ENCODE data around the gene MAML3. TPM values are rescaled to one million over a fixed set of nuclear protein-coding genes. Genes with fewer than 3 reads are reported as not detected.
"Not testable (repeated sequence)": the region's sequence is repeated elsewhere in the genome, so short reads cannot be mapped to it uniquely, and the experiment has no call there.

MAML3 gene
- total RNA-seq, 1 experiment from 2014 or later, result 20.8 TPM

DNA sequence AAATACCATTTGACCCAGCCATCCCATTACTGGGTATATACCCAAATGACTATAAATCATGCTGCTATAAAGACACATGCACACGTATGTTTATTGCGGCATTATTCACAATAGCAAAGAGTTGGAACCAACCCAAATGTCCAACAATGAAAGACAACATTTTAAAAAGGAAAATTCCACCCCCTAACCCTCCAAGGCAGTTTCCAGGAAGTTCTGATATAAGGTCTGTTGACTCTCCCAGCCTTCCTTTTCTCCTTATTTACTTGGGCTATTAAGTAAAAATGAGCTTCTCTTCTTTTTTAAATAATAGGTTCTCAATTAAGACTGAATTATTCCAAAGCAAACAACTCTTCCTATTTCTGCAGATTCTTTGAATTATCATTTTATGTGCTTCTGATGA, 209.1 kb downstream of the MAML3 start:
- not testable (repeated sequence) for H3K4me2 ChIP-seq (ENCODE audit: low read depth, low read length, poor library complexity, severe bottlenecking); H3K4me3 ChIP-seq (ENCODE audit: low read length); H2AFZ ChIP-seq (ENCODE audit: low read length); H3K9me3 ChIP-seq (ENCODE audit: low read length); H3K9ac ChIP-seq (ENCODE audit: low read length); H3K27ac ChIP-seq (ENCODE audit: low read length); H4K20me1 ChIP-seq (ENCODE audit: insufficient read depth, low read depth, low read length); H3K36me3 ChIP-seq (ENCODE audit: insufficient read depth, low read length); DNase-seq; H3K9me2 ChIP-seq (replicated peaks; ENCODE audit: insufficient read depth, low read length); H3K27me3 ChIP-seq (ENCODE audit: low read length)
- Histone ChIP-seq H3K4me1 (ENCODE audit: low read length) (peaks cover 26% of the 10 kb centered on the region), H3K79me2 (ENCODE audit: low read length) (peaks cover 53% of the 10 kb centered on the region)

DNA sequence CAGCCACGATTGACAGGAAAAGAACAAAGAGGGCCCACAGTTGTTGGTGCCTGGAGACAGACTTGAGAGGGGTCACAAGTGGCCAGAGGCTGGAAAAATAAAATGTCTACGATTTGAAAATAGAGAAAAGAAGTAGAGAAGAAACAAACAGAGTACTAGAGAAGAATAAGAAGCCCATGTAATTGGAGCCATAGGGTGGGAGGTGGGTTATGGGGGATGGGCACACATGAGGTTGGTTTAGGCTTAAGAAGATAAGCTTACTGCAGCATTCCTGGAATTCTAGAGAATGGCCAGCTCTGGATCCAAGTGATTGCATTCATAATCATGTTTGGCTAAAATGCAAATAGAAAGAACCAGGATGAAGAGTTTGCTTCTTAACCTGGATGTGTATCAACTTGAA, 210.7 kb downstream of the MAML3 start:
- no peak for DNase-seq

DNA sequence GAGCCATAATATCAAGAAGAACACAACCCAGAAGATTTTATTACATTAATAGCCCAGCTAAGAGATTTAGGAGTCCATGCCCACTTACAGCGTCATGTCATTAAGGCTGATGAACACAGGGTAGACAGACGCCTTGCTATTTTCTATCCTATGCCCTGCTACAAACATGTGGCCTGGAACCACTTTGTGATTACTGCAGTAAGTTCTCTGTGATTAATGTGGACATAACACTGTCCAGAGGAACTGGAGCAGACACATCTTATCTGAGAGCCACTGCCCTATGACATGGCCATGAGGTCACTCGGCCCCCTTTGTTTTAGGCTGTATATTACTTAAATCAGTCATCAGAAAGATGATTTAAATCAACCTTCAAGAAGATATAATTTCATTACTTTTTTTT, 211.7 kb downstream of the MAML3 start:
- DNase-seq, result no peak
- Histone ChIP-seq H3K9me3 (ENCODE audit: low read length) (no peaks in the 10 kb centered on the region), H4K20me1 (ENCODE audit: insufficient read depth, low read depth, low read length) (no peaks in the 10 kb centered on the region), H3K36me3 (ENCODE audit: insufficient read depth, low read length) (no peaks in the 10 kb centered on the region), H3K27me3 (ENCODE audit: low read length) (no peaks in the 10 kb centered on the region), H3K79me2 (ENCODE audit: low read length) (peaks cover 34% of the 10 kb centered on the region), H2AFZ (ENCODE audit: low read length) (no peak overlapping the region), H3K9ac (ENCODE audit: low read length) (no peak overlapping the region), H3K4me2 (ENCODE audit: low read depth, low read length, poor library complexity, severe bottlenecking) (no peak overlapping the region), H3K4me1 (ENCODE audit: low read length) (peaks cover 7% of the 10 kb centered on the region), H3K9me2 (replicated peaks; ENCODE audit: insufficient read depth, low read length) (no peaks in the 10 kb centered on the region), H3K27ac (ENCODE audit: low read length) (no peak overlapping the region), H3K4me3 (ENCODE audit: low read length) (no peak overlapping the region)

More for the DNA sequence above, 210.7 kb downstream of the MAML3 start:
- Histone ChIP-seq H3K4me1 (ENCODE audit: low read length) (peaks cover 15% of the 10 kb centered on the region), H3K79me2 (ENCODE audit: low read length) (peaks cover 40% of the 10 kb centered on the region), H3K36me3 (ENCODE audit: insufficient read depth, low read length) (no peaks in the 10 kb centered on the region), H3K4me3 (ENCODE audit: low read length) (no peak overlapping the region), H2AFZ (ENCODE audit: low read length) (no peak overlapping the region), H3K4me2 (ENCODE audit: low read depth, low read length, poor library complexity, severe bottlenecking) (no peak overlapping the region), H3K27me3 (ENCODE audit: low read length) (no peaks in the 10 kb centered on the region), H4K20me1 (ENCODE audit: insufficient read depth, low read depth, low read length) (no peaks in the 10 kb centered on the region), H3K9me2 (replicated peaks; ENCODE audit: insufficient read depth, low read length) (no peaks in the 10 kb centered on the region), H3K9ac (ENCODE audit: low read length) (no peak overlapping the region), H3K27ac (ENCODE audit: low read length) (no peak overlapping the region), H3K9me3 (ENCODE audit: low read length) (no peaks in the 10 kb centered on the region)

DNA sequence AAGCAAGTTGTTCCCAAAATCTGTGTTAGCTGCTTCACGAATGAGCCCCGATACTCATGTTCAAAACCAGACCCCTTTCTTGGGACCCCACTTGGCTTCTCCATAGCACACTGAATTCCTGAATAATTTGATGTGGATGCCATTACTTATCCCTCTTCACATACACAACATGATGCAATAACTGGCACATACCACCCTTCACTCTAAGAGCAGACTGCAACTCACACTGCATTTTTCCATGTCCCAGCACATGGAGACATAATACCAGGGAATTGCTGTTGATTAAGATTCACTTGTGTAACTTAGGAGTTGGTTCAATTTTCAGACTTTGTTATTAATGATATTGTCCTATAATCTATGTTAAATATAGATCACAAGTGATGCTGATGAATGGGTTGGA, 213.4 kb downstream of the MAML3 start:
- no peaks in the 10 kb centered on the region for H3K36me3 ChIP-seq (ENCODE audit: insufficient read depth, low read length)
- H3K9ac ChIP-seq (ENCODE audit: low read length), result no peak overlapping the region
- no peaks in the 10 kb centered on the region for H4K20me1 ChIP-seq (ENCODE audit: insufficient read depth, low read depth, low read length)
- H3K79me2 ChIP-seq (ENCODE audit: low read length), result peaks cover 30% of the 10 kb centered on the region
- no peaks in the 10 kb centered on the region for H3K27me3 ChIP-seq (ENCODE audit: low read length)
- no peak for DNase-seq
- no peak overlapping the region for H3K4me3 ChIP-seq (ENCODE audit: low read length)
- H3K9me3 ChIP-seq (ENCODE audit: low read length), result no peaks in the 10 kb centered on the region
- no peak overlapping the region for H3K4me2 ChIP-seq (ENCODE audit: low read depth, low read length, poor library complexity, severe bottlenecking)
- H3K4me1 ChIP-seq (ENCODE audit: low read length), result no peaks in the 10 kb centered on the region; the same call in 1 of the 2 replicates
- no peak overlapping the region for H2AFZ ChIP-seq (ENCODE audit: low read length)
- no peak overlapping the region for H3K27ac ChIP-seq (ENCODE audit: low read length)
- H3K9me2 ChIP-seq (replicated peaks; ENCODE audit: insufficient read depth, low read length), result no peaks in the 10 kb centered on the region

DNA sequence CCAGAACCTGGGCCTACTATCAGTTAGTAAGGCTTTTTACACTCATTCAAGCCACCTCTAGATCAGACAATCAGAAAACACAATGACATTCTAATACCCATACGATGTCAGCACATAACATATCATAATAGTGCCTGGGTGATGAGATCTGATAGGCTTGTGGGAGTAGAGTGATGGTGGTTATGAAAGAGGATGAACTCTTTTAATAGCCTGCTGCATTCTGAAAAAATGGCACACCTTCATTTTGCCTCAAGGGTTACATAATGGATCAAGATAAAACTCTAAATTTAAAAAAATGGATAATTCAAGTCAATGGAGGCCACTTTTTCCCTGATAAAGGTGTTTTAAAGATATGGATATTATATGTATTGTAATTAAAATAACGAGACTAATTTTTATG, 215.6 kb downstream of the MAML3 start:
- H3K4me3 ChIP-seq (ENCODE audit: low read length), result no peak overlapping the region
- no peaks in the 10 kb centered on the region for H4K20me1 ChIP-seq (ENCODE audit: insufficient read depth, low read depth, low read length)
- H2AFZ ChIP-seq (ENCODE audit: low read length), result no peak overlapping the region
- H3K4me1 ChIP-seq (ENCODE audit: low read length), result no peaks in the 10 kb centered on the region; the same call in 1 of the 2 replicates
- H3K27ac ChIP-seq (ENCODE audit: low read length), result no peak overlapping the region
- no peak overlapping the region for H3K4me2 ChIP-seq (ENCODE audit: low read depth, low read length, poor library complexity, severe bottlenecking)
- no peaks in the 10 kb centered on the region for H3K36me3 ChIP-seq (ENCODE audit: insufficient read depth, low read length)
- DNase-seq, result no peak
- no peak overlapping the region for H3K9ac ChIP-seq (ENCODE audit: low read length)
- H3K27me3 ChIP-seq (ENCODE audit: low read length), result no peaks in the 10 kb centered on the region
- no peaks in the 10 kb centered on the region for H3K9me3 ChIP-seq (ENCODE audit: low read length)
- H3K9me2 ChIP-seq (replicated peaks; ENCODE audit: insufficient read depth, low read length), result no peaks in the 10 kb centered on the region
- H3K79me2 ChIP-seq (ENCODE audit: low read length), result peaks cover 34% of the 10 kb centered on the region

DNA sequence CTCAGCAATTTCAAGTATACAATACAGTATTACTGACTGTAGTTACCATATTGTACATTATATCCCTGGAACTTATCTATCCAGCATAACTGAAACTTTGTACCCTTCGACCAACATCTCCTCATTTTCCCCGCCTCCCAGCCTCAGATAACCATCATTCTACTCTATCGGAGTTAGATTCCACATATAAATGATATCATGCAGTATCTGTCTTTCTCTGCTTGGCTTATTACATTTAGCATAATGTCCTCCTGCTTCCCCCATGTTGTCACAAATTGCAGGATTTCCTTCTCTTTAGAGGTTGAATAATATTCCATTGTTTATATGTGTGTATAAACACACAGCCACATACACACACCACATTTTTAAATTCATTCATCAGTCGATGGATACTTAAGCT, 218.1 kb downstream of the MAML3 start:
- H2AFZ ChIP-seq (ENCODE audit: low read length), result no peak overlapping the region
- H4K20me1 ChIP-seq (ENCODE audit: insufficient read depth, low read depth, low read length), result 0 out of 2 replicates have a peak, but pooled peaks cover 5% of the 10 kb centered on the region
- no peak for DNase-seq
- no peaks in the 10 kb centered on the region for H3K9me3 ChIP-seq (ENCODE audit: low read length)
- H3K36me3 ChIP-seq (ENCODE audit: insufficient read depth, low read length), result no peaks in the 10 kb centered on the region
- H3K27ac ChIP-seq (ENCODE audit: low read length), result no peak overlapping the region
- no peak overlapping the region for H3K4me3 ChIP-seq (ENCODE audit: low read length)
- H3K9ac ChIP-seq (ENCODE audit: low read length), result no peak overlapping the region
- H3K27me3 ChIP-seq (ENCODE audit: low read length), result no peaks in the 10 kb centered on the region
- H3K79me2 ChIP-seq (ENCODE audit: low read length), result peaks cover 30% of the 10 kb centered on the region
- no peak overlapping the region for H3K4me2 ChIP-seq (ENCODE audit: low read depth, low read length, poor library complexity, severe bottlenecking)
- H3K4me1 ChIP-seq (ENCODE audit: low read length), result no peaks in the 10 kb centered on the region
- no peaks in the 10 kb centered on the region for H3K9me2 ChIP-seq (replicated peaks; ENCODE audit: insufficient read depth, low read length)

DNA sequence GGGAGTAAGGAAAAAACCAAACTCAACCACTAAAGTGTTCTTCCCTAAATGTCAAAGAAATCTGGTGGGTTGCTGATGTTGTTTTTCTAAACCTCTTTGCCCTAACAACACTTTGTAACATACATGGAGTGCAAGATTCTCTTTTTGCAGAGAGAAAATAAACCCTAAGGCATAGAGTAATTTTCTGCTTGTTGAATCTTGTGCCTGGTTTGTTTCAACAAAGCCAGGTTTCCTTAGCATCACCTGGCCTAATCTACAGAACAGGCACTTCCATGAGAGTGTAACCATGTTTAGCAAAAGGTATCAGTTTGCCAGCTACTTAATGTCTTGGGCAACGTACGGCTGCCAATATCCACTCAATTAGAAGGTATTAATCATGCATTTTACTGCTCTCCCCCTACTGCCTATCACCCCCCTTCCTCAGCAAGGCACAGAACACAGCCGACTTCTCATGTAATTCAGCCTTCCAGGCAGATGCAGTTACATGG, 219.2 kb downstream of the MAML3 start:
- DNase-seq, result no peak
- Histone ChIP-seq H4K20me1 (ENCODE audit: insufficient read depth, low read depth, low read length) (0 out of 2 replicates have a peak, but pooled peaks cover 5% of the 10 kb centered on the region), H3K4me2 (ENCODE audit: low read depth, low read length, poor library complexity, severe bottlenecking) (no peak overlapping the region), H3K4me3 (ENCODE audit: low read length) (no peak overlapping the region), H2AFZ (ENCODE audit: low read length) (no peak overlapping the region), H3K27ac (ENCODE audit: low read length) (no peak overlapping the region), H3K79me2 (ENCODE audit: low read length) (peaks cover 22% of the 10 kb centered on the region), H3K9ac (ENCODE audit: low read length) (no peak overlapping the region), H3K27me3 (ENCODE audit: low read length) (no peaks in the 10 kb centered on the region), H3K4me1 (ENCODE audit: low read length) (no peaks in the 10 kb centered on the region), H3K9me2 (replicated peaks; ENCODE audit: insufficient read depth, low read length) (no peaks in the 10 kb centered on the region), H3K9me3 (ENCODE audit: low read length) (no peaks in the 10 kb centered on the region), H3K36me3 (ENCODE audit: insufficient read depth, low read length) (no peaks in the 10 kb centered on the region)

DNA sequence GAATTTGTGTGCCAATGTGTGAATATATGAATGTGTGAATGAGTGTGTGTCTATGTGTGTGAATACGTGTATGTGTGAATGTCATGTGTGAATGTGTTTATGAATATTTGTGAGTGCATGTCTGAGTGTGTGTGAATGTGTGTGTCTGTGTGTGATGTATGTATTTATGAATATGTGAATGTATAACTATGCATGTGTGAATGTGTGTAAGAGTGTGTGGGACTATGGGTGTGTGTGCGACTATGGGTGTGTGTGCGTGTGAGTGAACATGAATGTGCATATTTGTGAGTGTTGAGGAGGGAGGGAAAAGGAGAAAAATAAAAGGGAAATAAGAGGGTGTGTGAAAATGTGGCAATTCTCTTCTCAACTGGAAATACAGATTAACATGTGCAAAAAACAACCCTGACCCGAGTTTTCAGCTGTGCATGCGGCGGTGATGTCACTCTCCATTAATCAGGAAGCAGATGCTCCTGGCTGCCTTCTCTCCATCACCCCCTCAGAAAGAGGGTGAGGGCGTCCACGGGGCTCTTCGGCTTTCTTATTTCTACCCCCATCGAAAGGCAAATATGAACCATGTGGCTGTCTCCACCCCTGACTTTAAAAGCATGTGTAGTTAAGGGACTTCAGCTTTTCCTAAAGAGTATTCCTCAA, 219.8 kb downstream of the MAML3 start:
- H3K27ac ChIP-seq (ENCODE audit: low read length), result no peak overlapping the region
- H2AFZ ChIP-seq (ENCODE audit: low read length), result no peak overlapping the region
- peaks cover 22% of the 10 kb centered on the region for H3K79me2 ChIP-seq (ENCODE audit: low read length)
- H3K4me1 ChIP-seq (ENCODE audit: low read length), result no peaks in the 10 kb centered on the region
- no peaks in the 10 kb centered on the region for H3K36me3 ChIP-seq (ENCODE audit: insufficient read depth, low read length)
- H3K4me3 ChIP-seq (ENCODE audit: low read length), result no peak overlapping the region
- H3K9ac ChIP-seq (ENCODE audit: low read length), result no peak overlapping the region
- H3K4me2 ChIP-seq (ENCODE audit: low read depth, low read length, poor library complexity, severe bottlenecking), result no peak overlapping the region
- H3K27me3 ChIP-seq (ENCODE audit: low read length), result no peaks in the 10 kb centered on the region
- H4K20me1 ChIP-seq (ENCODE audit: insufficient read depth, low read depth, low read length), result 0 out of 2 replicates have a peak, but pooled peaks cover 5% of the 10 kb centered on the region
- DNase-seq, result no peak
- no peaks in the 10 kb centered on the region for H3K9me3 ChIP-seq (ENCODE audit: low read length)
- H3K9me2 ChIP-seq (replicated peaks; ENCODE audit: insufficient read depth, low read length), result no peaks in the 10 kb centered on the region

Data from Karpas-422 (cell line).